Measurements from ENCODE around the gene ZNF480.

DNA sequence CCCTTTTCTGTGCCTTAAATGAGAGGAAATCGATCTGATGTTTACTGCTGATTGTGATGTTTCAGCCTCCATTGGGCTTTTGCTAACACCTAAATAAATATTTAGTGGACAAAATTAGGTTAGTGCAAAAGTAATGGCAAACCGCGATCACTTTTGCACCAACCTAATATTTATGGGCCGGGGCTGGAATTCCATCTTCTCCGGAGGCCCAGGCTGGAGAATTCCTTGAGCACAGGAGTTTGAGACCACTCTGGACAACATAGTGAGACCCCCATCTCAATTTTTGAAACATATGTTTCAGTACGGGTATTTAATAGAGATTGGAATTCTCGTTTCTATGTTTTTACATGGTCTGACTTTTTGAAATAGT lies 73.4 kb downstream of the ZNF480 start:
- TF ChIP-seq, protein P1, sequence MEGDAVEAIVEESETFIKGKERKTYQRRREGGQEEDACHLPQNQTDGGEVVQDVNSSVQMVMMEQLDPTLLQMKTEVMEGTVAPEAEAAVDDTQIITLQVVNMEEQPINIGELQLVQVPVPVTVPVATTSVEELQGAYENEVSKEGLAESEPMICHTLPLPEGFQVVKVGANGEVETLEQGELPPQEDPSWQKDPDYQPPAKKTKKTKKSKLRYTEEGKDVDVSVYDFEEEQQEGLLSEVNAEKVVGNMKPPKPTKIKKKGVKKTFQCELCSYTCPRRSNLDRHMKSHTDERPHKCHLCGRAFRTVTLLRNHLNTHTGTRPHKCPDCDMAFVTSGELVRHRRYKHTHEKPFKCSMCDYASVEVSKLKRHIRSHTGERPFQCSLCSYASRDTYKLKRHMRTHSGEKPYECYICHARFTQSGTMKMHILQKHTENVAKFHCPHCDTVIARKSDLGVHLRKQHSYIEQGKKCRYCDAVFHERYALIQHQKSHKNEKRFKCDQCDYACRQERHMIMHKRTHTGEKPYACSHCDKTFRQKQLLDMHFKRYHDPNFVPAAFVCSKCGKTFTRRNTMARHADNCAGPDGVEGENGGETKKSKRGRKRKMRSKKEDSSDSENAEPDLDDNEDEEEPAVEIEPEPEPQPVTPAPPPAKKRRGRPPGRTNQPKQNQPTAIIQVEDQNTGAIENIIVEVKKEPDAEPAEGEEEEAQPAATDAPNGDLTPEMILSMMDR (IDR thresholded peaks at IDR 0.05; ENCODE audit: borderline replicate concordance, extremely low read depth, low read length, poor library complexity, severe bottlenecking) = no peak
- TF ChIP-seq EZH2 (IDR thresholded peaks at IDR 0.05; ENCODE audit: borderline replicate concordance, low read depth, low read length, severe bottlenecking) = no peak

All from DND-41 (cell line).